Right ventricle myocardium inferior (tissue), 1 donor: ENCODE measurements around the gene CLDN19. TPM values are rescaled to one million over a fixed set of nuclear protein-coding genes. Genes with fewer than 3 reads are reported as not detected.

Experiments
- ATAC-seq: fragments of 200-7000 bp; cut with Tn5 transposase; one replicate; pipeline ENCODE4 v1.9.1; 2020; ENCODE audit warnings: mild to moderate bottlenecking, moderate library complexity
- DNase-seq: peaks from one replicate; pipeline ENCODE4 v3.0.0; 2021; ENCODE audit errors: missing footprints
- intact Hi-C: fragments of 100-400 bp; cut with DNase I; formaldehyde crosslinking; loops from one replicate; pipeline ENCODE4 v1.11.0; 2022
- total RNA-seq: library from RNA; stranded (reverse); fragmentation: NEBNext Ultra II Directional; extraction: Animal tissue kit (Norgen Biotek cat#: 25700); gene quantifications from one replicate; pipeline ENCODE4 v1.2.1, GENCODE V29; 2021
- donor health status: DM: no; HTN: yes; CAD: no; lungs with severe emphysema.

The CLDN19 gene
- total RNA-seq, 1 donor from 2014 or later, result not detected

DNA sequence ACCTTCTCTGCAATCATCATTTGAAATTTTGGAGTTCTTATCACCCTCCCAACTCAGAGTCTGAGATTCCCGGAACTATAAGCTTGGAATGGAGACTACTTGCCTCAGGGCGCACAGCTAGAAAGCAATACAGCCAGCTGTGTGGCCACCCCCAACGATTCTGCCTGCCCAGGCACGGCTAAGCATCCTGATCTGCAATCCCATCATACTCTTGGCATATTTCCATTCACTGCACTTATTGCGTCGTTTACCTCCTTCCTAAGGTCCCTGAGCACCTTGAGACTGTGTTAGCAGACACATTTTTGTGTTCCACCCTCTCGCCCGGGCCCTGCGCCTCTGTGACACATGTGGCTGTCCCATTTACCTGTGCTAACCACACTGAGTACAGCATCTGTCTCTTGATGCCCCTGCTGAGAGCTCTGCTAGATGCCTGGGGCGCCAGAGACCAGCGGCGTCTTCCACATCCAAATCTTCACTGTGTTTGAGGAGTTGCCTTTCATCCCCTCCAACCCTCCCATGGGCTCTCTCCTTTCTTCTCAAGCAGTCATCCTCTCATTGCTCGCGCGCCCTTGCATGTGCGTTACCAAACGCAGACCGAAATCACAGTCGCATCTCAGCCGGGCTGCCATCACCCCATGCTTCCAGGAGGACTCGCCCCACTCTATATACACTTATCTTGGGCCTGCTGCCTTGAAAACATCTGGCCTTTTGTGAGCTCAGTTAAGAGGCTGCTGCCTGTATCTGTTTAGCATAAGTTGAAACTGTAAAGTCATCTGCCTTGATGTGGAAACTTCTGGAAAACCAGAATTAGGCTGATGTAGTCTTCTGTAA lies 3.5 kb upstream of the CLDN19 start:
- no peak for DNase-seq
- intact Hi-C loops, result loop anchor here (10.0 kb wide), 1 partner anchor 599 kb away; no protein-coding TSS in a partner anchor

DNA sequence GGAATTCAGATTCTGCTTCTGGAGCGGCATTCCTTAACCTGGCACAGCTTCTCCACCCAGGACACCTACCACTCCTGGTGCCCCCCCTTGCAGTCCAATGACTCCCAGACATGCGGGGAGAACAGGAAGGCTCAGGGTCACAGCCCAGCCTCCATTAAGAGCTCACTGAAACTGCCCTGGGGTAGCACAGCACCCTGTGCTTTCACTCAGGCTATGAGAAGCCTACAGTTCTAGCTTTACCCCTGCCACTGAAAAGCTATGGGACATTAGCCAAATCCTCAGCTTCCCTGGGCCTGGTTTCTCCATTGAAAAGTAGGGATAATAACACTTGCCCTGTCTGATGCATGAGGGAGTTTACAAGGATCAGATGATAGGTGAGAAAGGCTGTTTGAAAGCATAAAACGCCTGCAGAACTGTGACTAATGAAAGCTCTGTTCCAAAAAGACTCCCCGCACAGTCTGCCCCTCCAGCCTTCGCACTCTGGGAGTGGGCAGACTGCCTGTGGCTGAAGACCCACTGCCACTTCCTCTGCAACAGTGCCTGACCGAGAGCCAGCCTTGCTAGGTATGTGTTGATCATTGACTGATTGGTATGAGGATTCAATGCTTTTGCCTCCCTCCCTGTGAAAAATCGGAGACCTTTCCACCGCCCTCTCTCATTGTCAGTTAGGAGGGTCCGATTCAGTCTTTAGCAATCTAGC lies 2.7 kb upstream of the CLDN19 start:
- DNase-seq (no peak), ATAC-seq (no peak)
- intact Hi-C loops, result loop anchor here (10.0 kb wide), 1 partner anchor 598 kb away; no protein-coding TSS in a partner anchor

More for the DNA sequence above, 3.5 kb upstream of the CLDN19 start:
- ATAC-seq, result no peak

DNA sequence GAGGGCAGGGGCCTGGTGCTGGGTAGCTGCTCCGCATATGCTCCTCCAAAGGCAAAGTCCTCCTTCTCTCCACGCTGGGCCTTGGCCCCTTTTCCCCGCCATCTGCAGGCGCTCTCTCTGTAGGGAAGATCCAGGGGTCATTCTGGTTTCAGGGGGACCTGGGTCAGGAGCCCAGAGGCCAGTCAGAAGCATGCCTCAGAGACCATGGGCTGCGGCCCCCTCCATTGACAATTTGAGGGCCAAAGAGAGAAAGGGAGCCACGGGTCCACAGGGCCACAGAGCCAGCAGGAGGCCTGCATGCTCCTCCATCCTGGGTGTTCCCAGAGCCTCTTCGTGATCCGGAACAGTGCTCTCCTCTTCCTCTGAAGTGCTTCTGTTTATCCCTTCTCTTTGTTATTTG lies 2.1 kb upstream of the CLDN19 start:
- DNase-seq (no peak), ATAC-seq (no peak)
- intact Hi-C loops, result loop anchor here (10.0 kb wide), 1 partner anchor 597 kb away; no protein-coding TSS in a partner anchor

DNA sequence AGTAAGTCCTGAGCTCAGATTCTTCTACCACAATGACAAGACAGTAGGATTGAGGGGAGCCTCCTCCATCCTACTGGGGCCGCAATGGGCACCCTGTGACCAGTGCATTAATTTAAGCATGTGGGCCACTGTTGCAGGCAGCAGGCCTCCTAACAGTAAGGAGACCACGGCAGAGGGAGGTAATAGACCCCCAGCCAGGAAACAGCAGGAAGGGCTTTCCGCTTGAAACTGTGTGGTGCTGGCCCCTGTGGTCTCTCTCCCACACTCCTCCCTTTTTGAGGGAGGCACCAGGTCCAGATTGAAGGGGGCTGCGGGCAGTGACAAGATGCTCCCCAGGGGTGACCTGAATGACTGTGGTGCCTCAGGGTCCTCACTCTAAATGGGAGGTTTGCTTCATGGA lies 1.7 kb upstream of the CLDN19 start:
- intact Hi-C loops, result loop anchor here (10.0 kb wide), 1 partner anchor 597 kb away; no protein-coding TSS in a partner anchor
- no peak for ATAC-seq
- no peak for DNase-seq

DNA sequence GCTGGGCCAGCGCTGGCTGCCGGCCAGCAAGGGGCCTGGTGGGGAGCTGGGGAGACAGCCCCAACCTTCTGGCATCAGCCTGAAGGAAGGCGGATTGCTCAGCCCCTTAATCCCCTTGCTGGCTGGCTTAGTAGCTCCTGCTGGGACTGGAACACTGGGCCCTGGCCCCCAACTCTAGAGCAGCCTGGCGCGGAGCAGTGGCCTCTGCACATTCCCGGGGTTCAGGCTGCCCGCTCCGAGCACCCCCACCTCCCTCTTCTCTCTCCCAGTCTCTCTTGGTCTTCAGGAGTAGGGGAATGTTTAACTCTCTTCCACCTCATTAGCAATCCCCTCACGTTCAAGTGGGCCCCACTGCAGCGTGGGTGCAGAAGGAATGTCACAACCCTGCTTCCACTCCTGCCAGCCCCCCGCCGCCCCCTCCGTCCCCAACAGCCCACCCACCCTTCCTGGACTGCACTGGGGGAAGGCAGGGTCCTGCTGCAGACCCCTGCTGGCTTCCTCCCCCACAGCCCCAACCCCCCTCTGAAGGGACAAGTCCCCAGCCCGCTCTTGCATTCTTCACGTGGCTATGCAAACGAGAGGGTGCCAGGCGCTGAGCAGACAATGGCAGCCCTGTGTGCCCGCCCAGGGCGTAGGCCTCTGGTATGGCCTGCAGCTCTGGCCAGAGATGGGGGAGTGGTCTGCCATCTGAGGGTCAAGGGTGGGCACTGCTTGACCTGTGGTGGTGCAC lies 980 bp upstream of the CLDN19 start:
- intact Hi-C loops, result loop anchor here (10.0 kb wide), 1 partner anchor 596 kb away; no protein-coding TSS in a partner anchor
- ATAC-seq (no peak), DNase-seq (no peak)

DNA sequence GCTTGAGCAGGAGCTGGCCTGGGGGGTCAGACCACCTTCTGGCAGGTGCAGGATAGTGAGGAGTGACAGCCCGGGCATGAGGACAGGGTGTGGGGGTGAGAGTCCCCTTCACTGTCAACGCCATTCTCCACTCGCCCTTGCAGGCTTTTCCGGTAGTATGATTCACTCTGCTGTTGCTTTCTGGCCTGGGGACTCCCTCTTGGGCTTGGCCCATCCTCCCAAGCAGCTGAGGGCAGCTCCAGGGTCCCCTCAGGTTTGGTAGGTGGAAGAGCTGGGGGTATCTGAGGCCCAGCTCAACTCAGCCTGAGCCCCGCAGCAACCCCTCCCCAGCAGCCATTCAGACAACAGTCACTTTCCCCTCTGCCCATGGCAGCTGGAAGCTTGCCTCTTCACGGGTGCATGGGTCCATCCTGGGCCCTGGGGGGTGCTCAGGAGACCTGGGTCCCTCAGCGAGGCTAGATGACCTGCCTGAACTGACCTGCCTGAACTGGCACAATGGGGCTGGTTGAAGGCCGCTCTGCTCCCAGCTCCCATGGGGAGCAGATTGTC lies 1.3 kb downstream of the CLDN19 start:
- ATAC-seq (no peak), DNase-seq (no peak)

DNA sequence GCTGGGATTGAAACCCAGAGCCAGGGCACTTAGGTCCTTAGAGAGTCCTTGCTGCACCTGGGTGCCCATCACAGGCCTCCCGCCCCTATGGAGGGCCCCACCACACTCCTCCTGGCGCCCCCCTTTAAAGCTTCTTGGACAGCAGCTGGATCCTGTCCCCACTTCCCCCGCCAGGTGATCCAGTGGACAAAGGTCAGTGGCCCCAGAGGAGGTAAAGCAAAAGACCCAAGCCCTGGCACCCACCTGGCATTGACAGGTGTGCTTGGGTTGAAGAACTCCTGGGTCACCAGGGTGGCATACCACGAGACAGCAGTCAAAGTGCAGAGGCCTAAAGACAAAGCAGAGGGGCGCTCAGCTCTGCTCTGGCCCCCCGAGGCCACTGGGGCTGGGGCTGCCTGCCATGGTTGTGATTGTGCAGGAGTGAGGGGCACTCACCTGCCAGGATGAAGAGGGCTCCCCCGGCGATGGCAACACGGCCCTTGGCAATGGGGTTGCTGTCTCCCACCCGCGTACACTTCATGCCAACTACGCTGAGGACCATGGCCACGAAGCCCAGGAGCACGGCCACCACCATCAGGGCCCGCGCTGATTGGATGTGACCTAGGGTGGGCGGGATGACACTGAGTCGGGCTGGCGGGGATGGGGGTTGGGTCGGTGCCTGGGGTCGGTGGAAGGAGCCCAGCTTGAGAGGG lies 1.9 kb downstream of the CLDN19 start:
- ATAC-seq (no peak), DNase-seq (no peak)
- intact Hi-C loops, result no loop called here

More for the DNA sequence above, 1.3 kb downstream of the CLDN19 start:
- intact Hi-C loops, result no loop called here

DNA sequence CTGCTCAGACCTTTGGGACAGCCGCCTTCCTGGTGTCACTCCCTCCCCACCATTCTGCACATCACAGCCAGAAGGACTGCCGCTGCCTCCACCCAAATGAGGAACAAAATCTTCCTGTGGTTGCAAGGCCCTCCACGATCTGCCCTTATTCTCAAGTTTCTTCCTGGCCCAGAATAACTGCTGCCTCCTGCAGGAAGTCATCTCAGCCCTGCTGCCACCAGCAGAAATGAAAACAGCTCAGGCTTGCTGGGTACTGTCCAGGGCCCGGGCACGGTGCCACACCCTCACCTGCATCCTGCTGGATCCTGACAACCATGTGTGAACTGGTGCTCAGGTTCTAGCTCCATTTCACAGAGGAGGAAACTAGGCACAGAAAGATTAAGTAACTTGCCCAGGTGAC lies 2.8 kb downstream of the CLDN19 start:
- no peak for DNase-seq
- intact Hi-C loops, result no loop called here
- peak; percentile 37 for ATAC-seq

DNA sequence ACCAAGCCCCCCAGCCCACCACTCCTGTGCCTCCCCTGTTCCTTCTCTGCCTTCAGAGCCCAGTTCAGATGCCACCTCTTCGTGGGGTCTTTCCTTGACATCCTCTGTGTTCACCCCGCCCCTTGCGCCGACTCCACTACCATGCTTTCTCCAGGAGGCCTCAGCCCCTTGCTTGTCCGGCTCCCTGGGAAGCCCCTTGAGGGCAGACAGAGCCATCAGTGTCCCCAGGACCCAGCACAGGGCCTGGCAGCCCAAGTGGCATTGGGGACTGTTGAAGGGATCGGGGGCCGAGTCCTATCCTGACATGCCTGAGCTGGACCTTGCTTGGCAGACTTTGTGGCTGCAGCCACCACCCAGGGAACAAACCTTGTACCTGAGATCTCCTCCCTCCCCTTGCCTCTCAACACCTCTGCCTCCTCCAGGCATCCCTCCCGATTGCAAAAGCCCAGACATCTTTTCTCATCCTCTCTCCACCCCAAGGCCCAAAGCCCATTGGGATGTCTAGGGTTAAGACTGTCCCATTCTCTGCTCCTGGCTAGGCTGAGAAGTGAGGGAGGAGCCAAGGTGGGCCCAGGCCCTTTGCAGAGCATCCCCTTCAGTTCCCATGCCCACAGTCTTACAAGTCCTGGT lies 3.4 kb downstream of the CLDN19 start:
- intact Hi-C loops, result no loop called here
- no peak for ATAC-seq
- DNase-seq, result no peak

DNA sequence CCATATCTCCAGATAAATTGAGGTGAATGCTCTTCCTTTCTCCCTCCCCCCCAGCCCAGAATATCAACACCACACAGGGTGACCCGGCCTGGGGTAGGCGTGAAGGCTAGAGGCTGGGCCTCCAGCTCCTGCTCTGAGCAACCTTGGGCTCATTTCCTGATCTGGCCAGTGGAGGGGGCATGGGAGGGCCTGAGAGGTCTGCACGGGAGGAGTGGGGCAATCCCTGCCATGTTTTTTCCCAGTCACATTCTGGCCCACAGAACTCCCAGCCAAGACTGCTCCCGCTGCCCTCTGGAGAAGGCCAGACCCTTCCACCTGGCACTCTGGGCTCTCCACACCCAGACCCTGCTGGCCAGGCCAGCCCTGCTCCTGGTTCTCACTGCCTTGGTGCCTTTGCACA lies 3.9 kb downstream of the CLDN19 start:
- intact Hi-C loops, result no loop called here
- ATAC-seq, result no peak
- no peak for DNase-seq

DNA sequence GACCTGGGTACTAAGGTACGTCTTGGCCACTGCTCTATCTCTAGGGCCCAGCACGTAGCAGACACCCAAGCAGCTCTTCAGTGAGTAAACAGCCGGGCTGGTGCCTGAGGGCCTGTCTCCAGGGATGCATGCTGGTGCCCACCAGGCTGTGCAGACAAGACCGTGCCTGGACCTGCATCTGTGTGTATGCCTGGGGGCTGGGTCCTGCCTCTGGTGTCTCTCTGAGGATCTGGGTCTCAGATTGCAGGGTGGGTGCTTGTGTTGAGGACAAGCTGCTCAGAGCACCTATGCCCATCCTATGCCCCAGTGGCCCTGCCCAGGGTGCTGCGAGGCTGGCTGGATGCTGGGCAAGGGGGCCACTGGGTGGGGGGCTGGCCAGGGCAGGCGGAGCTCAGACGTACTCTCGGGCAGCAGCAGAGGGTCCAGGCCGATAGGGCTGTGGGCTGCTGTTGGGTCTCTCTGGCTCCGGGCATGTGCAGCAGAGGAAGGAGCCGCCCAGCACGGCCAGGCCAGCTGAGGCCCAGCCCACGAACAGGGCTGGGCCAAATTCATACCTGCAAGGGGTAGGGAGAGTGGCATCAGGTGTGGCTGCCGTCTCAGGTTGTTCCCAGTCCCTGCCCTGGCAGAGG lies 4.4 kb downstream of the CLDN19 start:
- no peak for ATAC-seq
- intact Hi-C loops, result no loop called here

DNA sequence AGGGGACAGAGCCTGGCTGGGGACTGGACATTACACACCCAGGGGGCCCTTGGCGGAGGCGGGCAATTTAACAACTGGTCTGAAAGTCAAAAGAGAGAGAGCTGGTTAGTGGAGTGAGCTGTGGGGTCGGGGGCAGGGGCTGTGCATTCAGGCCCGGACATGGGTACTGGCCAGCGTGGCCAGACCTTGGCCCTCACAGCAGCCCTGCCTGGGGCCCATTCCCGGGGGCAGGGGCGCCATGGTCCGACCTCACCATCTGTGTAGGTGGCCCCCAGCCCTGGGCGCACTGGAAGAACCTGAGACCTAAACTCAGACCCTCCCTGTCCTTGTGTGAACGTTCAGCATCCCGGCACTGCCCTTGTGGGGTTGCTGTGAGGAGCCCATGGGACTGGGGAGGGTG lies 5.0 kb downstream of the CLDN19 start:
- DNase-seq, result no peak
- intact Hi-C loops, result no loop called here
- ATAC-seq, result no peak

More for the DNA sequence above, 4.4 kb downstream of the CLDN19 start:
- DNase-seq, result no peak

DNA sequence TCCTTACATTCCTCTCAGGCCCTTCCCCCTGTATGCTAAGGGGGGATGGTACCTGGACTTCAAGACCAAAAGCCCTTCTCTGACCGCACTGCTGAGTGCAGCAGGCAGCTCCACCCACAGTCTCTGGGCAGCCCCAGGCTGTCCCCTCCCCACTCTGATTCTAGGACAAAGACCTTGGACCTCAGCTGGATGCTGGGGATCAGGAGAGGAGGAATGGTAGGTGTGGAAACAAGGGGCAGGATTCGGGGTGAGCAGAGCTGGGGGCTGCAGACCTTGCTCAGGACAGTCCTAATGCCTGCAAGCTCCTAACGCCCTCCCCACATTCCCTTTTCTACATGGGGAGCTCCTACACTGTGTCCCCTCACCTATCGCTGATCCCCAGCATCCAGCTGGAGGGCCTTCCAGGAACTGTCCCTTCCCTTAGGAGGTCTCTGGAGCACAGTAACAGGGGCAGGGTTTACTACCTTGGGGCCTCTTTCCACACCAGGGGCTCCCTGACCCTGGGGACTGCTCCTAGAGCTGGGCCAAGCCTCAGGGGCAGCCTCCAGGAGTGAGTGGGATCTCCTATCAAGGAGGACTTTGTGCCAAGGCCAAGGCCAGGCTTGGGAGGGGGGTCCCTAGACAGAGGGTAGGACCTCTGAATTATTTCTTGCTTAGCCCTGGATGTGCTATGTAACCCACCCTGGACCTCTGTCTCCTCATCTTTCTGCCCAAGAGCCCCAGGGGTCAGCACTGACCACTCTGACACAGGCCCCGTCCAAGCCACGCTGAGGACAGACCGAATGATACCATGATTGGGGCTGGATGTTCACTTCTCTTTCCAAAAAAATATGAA lies 5.6 kb downstream of the CLDN19 start:
- DNase-seq, result no peak
- intact Hi-C loops, result no loop called here
- no peak for ATAC-seq

DNA sequence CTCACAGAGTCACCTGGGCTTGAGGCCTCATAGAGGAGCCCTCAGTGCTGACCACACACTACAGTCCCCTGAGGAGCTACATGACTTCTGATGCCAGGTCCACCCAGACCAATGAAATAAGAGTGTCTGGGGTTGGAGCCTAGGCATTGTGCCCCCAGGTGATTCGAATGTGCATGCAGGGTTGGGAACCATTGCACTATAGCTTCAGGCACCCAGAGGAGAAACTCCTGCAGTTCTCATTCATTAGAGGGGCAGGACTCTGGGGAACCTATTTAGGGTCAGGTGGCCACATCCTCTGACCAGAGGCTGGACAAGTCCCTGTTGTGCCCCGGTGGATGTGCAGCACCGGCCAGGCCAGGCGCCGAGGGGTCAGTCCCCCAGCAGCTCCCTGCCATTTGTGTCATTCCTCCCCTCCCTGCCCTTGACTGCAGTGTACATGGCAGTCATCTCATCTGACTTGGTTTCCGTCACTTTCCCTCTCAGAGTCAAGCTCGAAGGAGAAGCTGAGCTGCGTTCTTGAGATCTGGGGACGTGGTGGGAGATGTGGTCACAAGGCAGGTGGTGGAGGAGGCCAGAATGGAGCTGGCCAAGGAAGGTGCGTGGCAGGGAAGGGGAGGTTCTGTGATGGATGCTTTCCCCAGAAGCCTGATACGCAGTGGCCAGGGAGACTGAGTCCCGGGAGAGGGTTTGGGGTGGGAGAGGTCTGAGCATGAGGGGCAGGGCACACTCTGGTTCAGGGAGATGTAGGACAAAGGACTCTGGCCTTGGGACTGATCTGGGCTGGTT lies 6.4 kb downstream of the CLDN19 start:
- no peak for ATAC-seq
- intact Hi-C loops, result no loop called here
- DNase-seq, result no peak

DNA sequence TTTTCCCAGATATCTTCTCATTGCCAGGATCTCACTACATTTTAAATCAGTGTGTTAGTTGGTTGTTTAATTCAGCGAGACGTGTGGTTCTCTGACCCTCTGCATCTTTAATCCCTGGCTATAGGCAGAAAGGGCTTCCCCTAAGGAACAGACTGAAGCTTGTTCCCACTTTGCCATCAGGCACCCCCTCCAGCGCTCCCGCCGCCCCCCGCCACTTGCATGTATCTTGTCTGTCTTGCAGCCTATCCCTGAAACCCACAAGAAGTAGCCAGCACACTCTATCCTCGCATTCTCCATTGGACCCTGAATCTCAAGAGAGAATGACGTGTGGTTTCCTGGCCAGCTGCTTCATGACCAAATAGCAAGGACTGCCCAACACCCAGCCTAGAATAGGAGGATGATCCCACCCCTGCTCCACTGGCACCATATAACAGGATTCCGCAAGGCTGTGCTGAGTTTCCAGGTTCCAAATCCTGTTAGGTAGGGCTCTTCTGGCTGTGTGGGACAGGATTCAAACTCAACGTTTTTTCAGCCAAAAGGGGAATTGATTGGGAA lies 7.8 kb downstream of the CLDN19 start:
- DNase-seq (no peak), ATAC-seq (peak; percentile 33)
- intact Hi-C loops, result no loop called here

DNA sequence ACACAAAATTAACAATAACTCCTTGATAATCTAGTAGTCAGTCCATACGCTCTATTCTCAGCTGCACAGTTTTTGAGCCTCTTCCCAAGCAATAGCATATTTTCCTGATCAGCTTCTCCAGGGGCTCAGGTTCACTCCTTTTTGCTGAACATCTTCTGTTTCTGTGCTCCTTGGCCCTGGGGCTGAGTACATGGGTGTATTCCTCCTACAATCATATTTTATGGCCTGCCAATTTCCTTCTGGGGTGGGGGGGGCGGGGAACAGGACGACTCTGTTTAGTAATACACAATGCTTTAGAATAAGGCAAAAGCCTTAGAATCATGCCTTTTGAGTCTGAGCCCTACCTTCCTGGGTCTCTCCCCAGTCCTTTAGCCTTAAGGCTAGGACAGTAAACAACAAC lies 8.5 kb downstream of the CLDN19 start:
- DNase-seq (no peak), ATAC-seq (no peak)
- intact Hi-C loops, result no loop called here
